Activated T-cell treated with anti-CD3 and anti-CD28 coated beads, Interleukin-2, amount 50 U/mL, for 72 hours (primary cell): Measurements from ENCODE around the gene RNASEL. TPM values are rescaled to one million over a fixed set of nuclear protein-coding genes. Genes with fewer than 3 reads are reported as not detected.
A peak's percentile ranks its signal among the peaks of the same experiment; 100 is the strongest.

Experiments
- ATAC-seq, 2 donors: fragments of 150-1000 bp; cut with Tn5 transposase; replicated peaks in 1 of 2; 2 replicates each; pipeline ENCODE4 v1.10.0; 2021; ENCODE audit warnings: moderate library complexity in 2 of 2, mild to moderate bottlenecking in 1 of 2
- DNase-seq, 2 donors: peaks; one replicate each; pipeline ENCODE4 v3.0.0; 2021 to 2022; ENCODE audit warnings: mixed read lengths in 1 of 2
- H3K27ac Mint-ChIP-seq: one replicate; pipeline ENCODE4 v1.8.0; 2022; ENCODE audit warnings: mild to moderate bottlenecking, moderate library complexity, mixed read lengths
- H3K27me3 Mint-ChIP-seq: one replicate; pipeline ENCODE4 v1.8.0; 2022; ENCODE audit warnings: low read depth, mixed read lengths
- H3K36me3 Mint-ChIP-seq, 2 donors: one replicate each; pipeline ENCODE4 v1.8.0; 2022; ENCODE audit warnings: mixed read lengths in 2 of 2, mild to moderate bottlenecking in 1 of 2; ENCODE audit not compliant: insufficient read depth in 2 of 2
- H3K4me1 Mint-ChIP-seq: one replicate; pipeline ENCODE4 v1.8.0; 2022; ENCODE audit warnings: low read depth, mixed read lengths
- H3K4me3 Mint-ChIP-seq, 2 donors: one replicate each; pipeline ENCODE4 v1.8.0; 2022; ENCODE audit warnings: mild to moderate bottlenecking in 2 of 2, mixed read lengths in 2 of 2, moderate library complexity in 2 of 2
- H3K9me3 Mint-ChIP-seq, 2 donors: one replicate each; pipeline ENCODE4 v1.8.0; 2022; ENCODE audit warnings: mixed read lengths in 2 of 2
- total RNA-seq, 2 donors: library from RNA; stranded (reverse); gene quantifications; one replicate each; pipeline ENCODE4 v1.2.3, GENCODE V29; 2022

RNASEL gene
- total RNA-seq, 2 donors from 2014 or later: 3.6 to 3.9 TPM

DNA sequence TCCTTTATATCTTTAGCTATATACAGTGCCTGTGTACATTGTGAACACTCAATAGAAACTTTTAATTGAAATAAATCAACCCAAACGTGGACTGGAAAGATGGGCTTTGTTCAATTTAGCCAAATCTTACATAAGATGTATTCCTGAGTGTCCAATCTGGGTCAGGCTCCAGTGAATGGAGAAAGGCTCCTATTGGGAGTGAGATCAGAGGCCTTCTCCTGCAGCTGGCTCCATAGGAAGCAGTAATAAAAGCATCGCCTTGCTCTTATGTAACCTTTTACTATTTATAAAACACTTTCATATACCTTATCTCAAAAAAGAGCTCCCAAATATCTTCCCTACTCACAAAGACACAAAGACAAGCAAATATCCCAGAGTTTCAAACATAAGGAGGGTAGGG, 40.0 kb upstream of the RNASEL start:
- H3K27me3 Mint-ChIP-seq: peaks cover 42% of the 10 kb centered on the region
- H3K4me1 Mint-ChIP-seq: peaks cover 79% of the 10 kb centered on the region
- peak overlapping the region; percentile 49 to 69 for H3K4me3 Mint-ChIP-seq
- H3K27ac Mint-ChIP-seq: peak overlapping the region; percentile 63
- no peaks in the 10 kb centered on the region for H3K36me3 Mint-ChIP-seq
- DNase-seq (no peak), ATAC-seq (no peak)
- H3K9me3 Mint-ChIP-seq: no peaks in the 10 kb centered on the region

DNA sequence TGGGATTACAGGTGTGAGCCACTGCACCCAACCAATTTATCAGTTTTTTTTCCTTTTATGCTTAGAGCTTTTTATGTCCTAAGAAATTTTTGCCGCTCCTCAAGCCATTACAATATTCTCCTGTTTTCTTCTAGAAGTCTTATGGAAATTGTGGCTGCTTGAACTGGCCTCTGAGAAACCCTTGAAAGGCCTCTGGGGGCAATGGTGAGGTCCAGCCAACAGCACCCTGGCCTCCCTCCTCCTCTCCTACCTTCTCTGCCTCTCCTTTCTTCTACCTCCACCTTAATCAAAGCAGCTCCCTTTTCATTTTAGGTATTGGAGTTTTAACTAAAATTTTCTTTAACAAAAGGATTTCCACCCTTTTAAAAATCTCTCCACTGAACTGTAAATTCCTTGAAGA, 39.6 kb upstream of the RNASEL start:
- Mint-ChIP-seq H3K27me3 (peaks cover 38% of the 10 kb centered on the region), H3K27ac (no peak overlapping the region), H3K9me3 (no peaks in the 10 kb centered on the region), H3K4me1 (peaks cover 83% of the 10 kb centered on the region), H3K36me3 (no peaks in the 10 kb centered on the region), H3K4me3 (peak overlapping the region in 1 of 2 donors; percentile 69)
- DNase-seq (no peak), ATAC-seq (no peak)

DNA sequence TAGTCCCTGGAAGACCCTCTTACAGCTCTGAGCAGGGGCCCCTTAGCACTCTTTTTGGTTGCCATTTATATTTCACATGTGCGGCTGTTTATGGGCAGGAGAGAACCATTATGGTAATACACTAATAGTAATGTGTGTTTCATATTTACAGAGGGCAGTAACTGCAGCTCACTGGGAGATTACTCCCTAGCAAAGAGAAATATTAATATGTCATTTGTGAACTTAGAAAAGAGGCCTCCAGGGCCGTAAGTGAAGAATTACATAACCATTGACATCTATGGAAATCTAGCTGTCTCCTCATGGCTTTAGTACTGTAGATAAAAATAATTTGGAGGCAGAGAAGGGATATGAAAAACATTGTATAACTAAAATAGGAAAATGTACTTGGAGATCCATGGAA, 38.6 kb upstream of the RNASEL start:
- Mint-ChIP-seq H3K36me3 (no peaks in the 10 kb centered on the region), H3K4me1 (peaks cover 88% of the 10 kb centered on the region), H3K4me3 (no peak overlapping the region), H3K27me3 (peaks cover 27% of the 10 kb centered on the region), H3K9me3 (no peaks in the 10 kb centered on the region), H3K27ac (no peak overlapping the region)
- ATAC-seq (no peak), DNase-seq (no peak)

DNA sequence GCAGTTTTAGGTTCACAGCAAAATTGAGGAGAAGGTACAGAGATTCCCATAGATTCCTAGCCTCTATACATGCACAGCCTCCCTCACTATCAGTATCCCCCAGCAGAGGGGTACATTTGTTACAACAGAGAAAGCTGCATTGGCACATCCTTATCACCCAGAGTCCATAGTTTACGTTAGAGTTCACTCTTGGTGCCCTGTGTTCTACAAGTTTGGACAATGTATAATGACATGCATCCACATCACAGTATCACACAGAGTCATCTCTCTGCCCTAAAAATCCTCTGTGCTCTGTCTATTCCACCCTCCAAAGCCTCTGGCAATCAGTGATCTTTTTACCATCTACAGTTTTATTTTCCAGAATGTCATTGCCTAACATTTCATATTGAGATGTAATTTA, 37.5 kb upstream of the RNASEL start:
- Mint-ChIP-seq H3K27ac (peak overlapping the region; percentile 27), H3K27me3 (peaks cover 16% of the 10 kb centered on the region), H3K4me3 (peak overlapping the region in 1 of 2 donors; percentile 37), H3K9me3 (no peaks in the 10 kb centered on the region), H3K4me1 (peaks cover 88% of the 10 kb centered on the region), H3K36me3 (no peaks in the 10 kb centered on the region)
- no peak for DNase-seq
- no peak for ATAC-seq

DNA sequence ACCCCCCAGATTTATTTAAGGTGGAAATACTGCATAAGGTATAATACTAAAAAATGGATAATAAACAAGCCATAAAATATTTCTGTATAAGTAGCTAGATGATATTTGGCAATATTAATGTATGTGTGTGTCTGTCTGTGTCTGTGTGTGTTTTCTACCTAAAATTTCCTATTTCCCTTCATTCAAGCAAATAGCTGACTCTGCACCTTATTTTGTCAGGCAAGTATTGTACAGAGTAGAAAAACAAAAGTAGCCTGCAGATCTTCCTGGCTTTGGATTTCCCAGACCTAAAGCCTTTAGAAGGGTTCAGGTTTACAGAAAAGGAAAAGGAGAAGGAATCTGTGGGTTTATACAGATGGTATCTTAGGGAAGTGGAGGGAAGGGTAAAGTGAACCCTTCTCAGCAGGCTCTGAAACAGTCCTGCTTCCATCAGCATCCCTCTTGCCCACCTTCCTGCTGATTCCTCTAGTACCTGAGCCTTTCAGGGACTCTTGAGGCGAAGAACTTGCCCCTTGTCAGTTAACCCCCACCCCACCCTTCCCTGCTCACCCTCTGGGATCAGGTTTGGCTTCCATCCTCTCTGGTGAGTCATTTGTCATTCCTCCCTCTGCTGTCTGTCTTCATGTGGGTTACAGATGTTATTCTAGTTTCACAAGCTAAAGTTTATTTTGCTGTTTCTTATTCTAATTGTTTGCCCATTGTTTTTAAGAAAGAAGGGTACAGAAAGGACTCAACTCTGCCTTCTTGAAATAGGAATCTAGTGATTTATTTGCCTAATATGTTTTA, 36.9 kb upstream of the RNASEL start:
- H3K36me3 Mint-ChIP-seq: no peaks in the 10 kb centered on the region
- H3K4me1 Mint-ChIP-seq: peaks cover 91% of the 10 kb centered on the region
- H3K27ac Mint-ChIP-seq: no peak overlapping the region
- peak overlapping the region in 1 of 2 donors; percentile 66 for H3K4me3 Mint-ChIP-seq
- H3K27me3 Mint-ChIP-seq: peaks cover 12% of the 10 kb centered on the region
- no peaks in the 10 kb centered on the region for H3K9me3 Mint-ChIP-seq
- DNase-seq: no peak
- no peak for ATAC-seq

DNA sequence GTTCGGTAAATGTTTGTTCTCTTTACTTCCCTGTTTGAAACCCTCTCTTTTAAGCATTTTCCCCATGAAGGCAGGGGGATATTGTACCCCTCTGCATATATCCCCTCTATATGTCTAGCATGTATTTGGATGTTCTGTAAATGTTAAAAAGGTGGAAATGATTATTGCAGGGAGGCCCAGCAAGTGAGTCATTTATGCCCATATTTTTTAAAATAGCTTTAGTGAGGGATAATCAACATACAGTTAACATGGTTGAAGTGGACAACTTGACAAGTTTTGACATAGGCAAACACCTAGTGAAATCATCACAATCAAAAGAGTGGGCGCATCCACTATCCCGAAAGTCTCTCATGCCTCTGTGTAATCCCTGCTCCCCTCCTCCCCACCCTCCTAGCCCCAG, 36.0 kb upstream of the RNASEL start:
- peak overlapping the region; percentile 48 to 66 for H3K4me3 Mint-ChIP-seq
- peaks cover 88% of the 10 kb centered on the region for H3K4me1 Mint-ChIP-seq
- ATAC-seq (no peak), DNase-seq (no peak)
- H3K9me3 Mint-ChIP-seq: peaks cover 1 to 3% of the 10 kb centered on the region in 2 donors
- H3K36me3 Mint-ChIP-seq: peaks cover 3% of the 10 kb centered on the region in 2 donors
- H3K27me3 Mint-ChIP-seq: peaks cover 10% of the 10 kb centered on the region
- no peak overlapping the region for H3K27ac Mint-ChIP-seq

DNA sequence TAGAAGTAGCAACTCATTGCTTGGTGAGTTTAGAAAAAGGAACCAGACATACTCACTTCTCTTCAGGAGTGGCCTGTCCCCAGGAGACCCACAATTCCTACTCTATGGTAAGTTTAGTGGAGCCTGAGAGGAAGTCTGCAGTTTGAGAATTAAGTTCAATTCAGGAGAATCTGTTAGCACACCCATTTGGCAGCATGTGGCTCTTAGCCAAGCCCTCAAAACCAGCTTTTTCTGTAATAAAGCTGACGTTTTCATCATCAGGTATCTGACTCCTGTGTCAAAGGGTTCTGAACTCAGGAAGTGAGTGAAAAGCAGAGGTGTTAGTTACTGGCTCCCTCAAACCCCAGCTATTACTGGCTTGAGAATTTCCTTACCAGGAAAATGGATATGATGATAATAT, 35.5 kb upstream of the RNASEL start:
- Mint-ChIP-seq H3K4me1 (peaks cover 84% of the 10 kb centered on the region), H3K9me3 (peaks cover 1 to 3% of the 10 kb centered on the region in 2 donors), H3K36me3 (peaks cover 3 to 4% of the 10 kb centered on the region in 2 donors), H3K4me3 (peak overlapping the region; percentile 48 to 66), H3K27ac (no peak overlapping the region), H3K27me3 (peaks cover 10% of the 10 kb centered on the region)
- ATAC-seq (peak; percentile 50 to 66), DNase-seq (peak; percentile 23 to 46)

DNA sequence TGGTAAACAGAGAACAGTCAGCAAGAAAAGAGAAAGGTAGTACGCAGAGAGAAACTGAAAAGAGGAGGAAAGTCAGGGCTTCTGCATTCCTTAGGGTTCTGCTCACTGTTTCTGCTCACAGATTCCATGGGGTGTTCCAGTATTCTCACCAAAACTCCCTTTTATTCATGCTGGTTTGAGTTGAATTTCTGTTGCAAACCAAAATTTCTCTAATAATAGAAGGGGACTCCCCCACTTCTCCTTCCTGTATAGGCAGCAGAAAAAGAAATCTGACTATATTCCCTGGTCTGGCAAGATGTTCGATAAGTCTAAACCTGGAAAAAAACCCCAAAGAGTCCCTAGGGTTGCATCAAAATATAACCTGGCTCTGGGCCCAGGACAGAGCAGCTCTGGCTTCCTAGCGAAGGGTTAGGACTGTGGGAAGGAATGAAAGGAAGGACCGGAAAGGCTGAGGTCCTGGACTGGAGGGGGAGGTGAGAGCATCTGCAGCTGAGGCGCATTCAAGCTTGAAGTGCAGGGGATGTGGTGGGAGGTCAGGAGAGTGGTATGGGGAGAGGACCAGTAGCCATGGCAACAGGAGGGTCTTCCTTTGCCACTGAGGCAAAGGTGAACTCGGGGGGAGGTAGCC, 34.0 kb upstream of the RNASEL start:
- Mint-ChIP-seq H3K27me3 (peaks cover 25% of the 10 kb centered on the region), H3K36me3 (peaks cover 7 to 8% of the 10 kb centered on the region in 2 donors), H3K4me1 (peaks cover 88% of the 10 kb centered on the region), H3K9me3 (peaks cover 1 to 3% of the 10 kb centered on the region in 2 donors), H3K4me3 (peak overlapping the region in 1 of 2 donors; percentile 53), H3K27ac (no peak overlapping the region)
- ATAC-seq: no peak
- no peak for DNase-seq

DNA sequence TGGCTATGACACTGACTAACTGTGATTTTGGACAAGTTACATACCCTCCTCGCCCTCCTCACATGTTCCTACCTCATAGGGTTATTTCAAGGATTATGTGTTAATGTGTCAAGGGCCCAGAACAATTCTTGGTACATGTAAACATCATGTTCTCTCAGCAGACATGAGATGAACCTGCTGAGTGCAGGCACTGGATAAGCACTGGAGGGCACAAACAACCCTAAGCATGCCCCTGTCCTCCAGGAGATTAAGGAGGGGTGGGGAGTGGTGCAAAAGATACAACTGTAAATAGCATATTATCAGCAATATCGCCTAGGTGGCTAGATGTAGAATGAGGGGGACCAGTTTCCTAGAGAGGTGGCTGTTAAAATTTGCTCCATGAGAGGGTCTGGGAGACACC, 32.9 kb upstream of the RNASEL start:
- H3K9me3 Mint-ChIP-seq: peaks cover 1 to 3% of the 10 kb centered on the region in 2 donors
- DNase-seq: no peak
- no peak overlapping the region for H3K4me3 Mint-ChIP-seq
- peaks cover 7 to 8% of the 10 kb centered on the region in 2 donors for H3K36me3 Mint-ChIP-seq
- peaks cover 92% of the 10 kb centered on the region for H3K4me1 Mint-ChIP-seq
- no peak overlapping the region for H3K27ac Mint-ChIP-seq
- ATAC-seq: no peak
- peaks cover 29% of the 10 kb centered on the region for H3K27me3 Mint-ChIP-seq

DNA sequence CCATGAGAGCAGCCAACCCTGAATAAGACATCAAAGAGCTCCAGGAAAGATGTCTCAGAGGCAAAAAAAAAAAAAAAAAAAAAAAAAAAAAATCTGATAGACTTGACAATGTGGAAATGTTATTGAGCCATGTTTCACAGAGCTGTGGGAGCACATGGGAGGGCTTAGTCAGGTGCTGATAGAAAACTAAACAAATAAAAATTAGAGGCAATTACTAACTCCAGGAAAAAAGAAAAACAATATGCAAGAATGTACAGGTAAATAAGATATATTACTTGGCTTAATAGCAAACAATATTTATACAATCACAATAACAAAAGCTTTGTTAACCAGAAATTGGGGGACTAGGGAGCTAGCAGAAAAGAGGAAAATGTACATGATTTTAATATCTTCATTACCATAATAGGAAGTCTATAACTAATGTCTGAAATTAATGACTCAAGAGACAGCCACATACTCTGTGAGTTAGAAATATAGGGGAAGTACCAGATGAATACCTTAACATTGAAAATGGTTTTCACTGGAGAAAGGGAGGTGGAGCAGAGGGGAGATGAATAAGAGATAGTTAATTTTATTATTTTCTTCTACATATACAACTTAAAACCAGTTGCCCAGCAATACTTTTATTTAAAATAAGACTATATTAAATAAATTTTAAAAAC, 32.0 kb upstream of the RNASEL start:
- H3K27ac Mint-ChIP-seq: no peak overlapping the region
- H3K4me3 Mint-ChIP-seq: no peak overlapping the region
- no peak for DNase-seq
- ATAC-seq: no peak
- peaks cover 8% of the 10 kb centered on the region in 2 donors for H3K36me3 Mint-ChIP-seq
- H3K27me3 Mint-ChIP-seq: peaks cover 26% of the 10 kb centered on the region
- H3K4me1 Mint-ChIP-seq: peaks cover 92% of the 10 kb centered on the region
- H3K9me3 Mint-ChIP-seq: peaks cover 1 to 3% of the 10 kb centered on the region in 2 donors

DNA sequence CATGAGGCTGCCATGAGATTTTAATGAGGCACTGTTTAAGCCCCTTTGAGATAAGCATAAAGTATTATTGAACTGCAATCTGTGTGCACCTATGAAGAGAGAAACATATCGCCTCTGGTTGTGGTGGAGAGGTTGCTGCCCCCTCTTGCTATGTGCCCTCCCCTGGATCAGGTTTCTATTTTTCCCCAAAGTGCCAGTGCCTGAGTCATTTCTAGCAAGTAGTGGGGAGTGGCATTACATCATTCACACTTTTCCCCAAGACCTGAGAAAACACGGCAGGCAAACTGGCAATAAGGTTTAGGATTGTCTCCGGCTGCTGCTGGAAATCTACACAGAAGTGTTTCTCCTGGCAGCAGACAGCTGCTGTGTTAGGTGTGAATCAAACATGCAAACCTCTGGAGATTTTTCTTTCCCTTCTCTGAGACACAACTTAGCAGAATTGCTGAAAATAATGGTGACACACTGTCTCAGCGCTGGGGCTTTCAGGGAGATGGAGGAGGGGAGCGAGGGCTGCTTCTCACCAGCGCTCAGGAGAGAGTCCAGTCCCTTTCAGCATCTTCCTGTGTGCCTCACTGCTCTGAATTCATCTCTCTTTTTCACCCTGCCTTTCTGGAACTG, 28.8 kb upstream of the RNASEL start:
- H3K9me3 Mint-ChIP-seq: peaks cover 1 to 3% of the 10 kb centered on the region in 2 donors
- no peak for ATAC-seq
- peaks cover 40% of the 10 kb centered on the region for H3K27me3 Mint-ChIP-seq
- H3K36me3 Mint-ChIP-seq: peaks cover 8% of the 10 kb centered on the region in 2 donors
- DNase-seq: no peak
- H3K4me1 Mint-ChIP-seq: peaks cover 91% of the 10 kb centered on the region
- H3K4me3 Mint-ChIP-seq: peak overlapping the region; percentile 76 to 86
- no peak overlapping the region for H3K27ac Mint-ChIP-seq

DNA sequence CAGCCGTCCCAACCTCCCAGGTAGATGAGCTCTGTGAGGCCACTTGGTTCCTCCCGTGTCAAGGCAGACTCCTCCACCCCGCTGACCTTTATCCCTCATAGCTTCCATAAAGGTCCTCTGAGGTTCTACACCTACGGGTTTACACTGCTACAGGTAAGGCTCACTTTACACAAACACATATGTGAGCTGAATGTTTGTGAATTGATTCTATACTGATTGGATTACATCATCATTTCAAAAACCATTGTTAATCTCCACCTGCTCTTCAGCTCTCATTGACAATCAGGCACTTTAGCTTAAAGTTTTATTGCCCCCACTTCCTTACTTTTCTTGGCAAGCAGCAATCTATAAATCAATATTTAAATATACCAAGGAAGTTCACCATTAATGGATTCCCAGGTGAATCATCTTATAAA, 28.0 kb upstream of the RNASEL start:
- H3K4me3 Mint-ChIP-seq: peak overlapping the region; percentile 76 to 86
- no peak for DNase-seq
- peak overlapping the region; percentile 100 for H3K27ac Mint-ChIP-seq
- H3K9me3 Mint-ChIP-seq: peaks cover 1 to 3% of the 10 kb centered on the region in 2 donors
- H3K27me3 Mint-ChIP-seq: peaks cover 45% of the 10 kb centered on the region
- H3K36me3 Mint-ChIP-seq: peaks cover 8% of the 10 kb centered on the region in 2 donors
- ATAC-seq: no peak
- H3K4me1 Mint-ChIP-seq: peaks cover 92% of the 10 kb centered on the region
